Measurements from ENCODE around the gene AP3B2. TPM values are rescaled to one million over a fixed set of nuclear protein-coding genes. Genes with fewer than 3 reads are reported as not detected.
A peak's percentile ranks its signal among the peaks of the same experiment; 100 is the strongest.

Gene AP3B2
- polyA plus RNA-seq (2013) = 0.59 TPM

GRCh38 chr15:82709421-82710207 is at the start of gene AP3B2:
TSS of gene AP3B2 (minus strand) at chr15:82709875. CDS start at chr15:82709706, 169 bp downstream.
- DNase-seq = peak; percentile 52 to 81 (median 79)
- H3K27me3 ChIP-seq (replicated peaks in 2 of 5; ENCODE audit: control insufficient read depth in 4 of 5, insufficient read depth in 5 of 5, low read length in 4 of 5) = peaks cover 0 to 8% (median 3%) of the 10 kb centered on the region in 5 experiments
- peaks cover 0 to 21% (median 19%) of the 10 kb centered on the region in 4 experiments for H3K4me1 ChIP-seq (ENCODE audit: control extremely low read depth in 1 of 4, control insufficient read depth in 4 of 4, insufficient read depth in 4 of 4, low read length in 3 of 4)
- no peak within 1 kb of the TSS for H3K27ac ChIP-seq (ENCODE audit: insufficient read depth in 1 of 2, low read depth in 1 of 2, low read length in 2 of 2, poor library complexity in 1 of 2, severe bottlenecking in 2 of 2)
- no peaks in the 10 kb centered on the region for H3K36me3 ChIP-seq (ENCODE audit: control insufficient read depth in 4 of 4, insufficient read depth in 4 of 4, low read length in 3 of 4)
- H3K9me3 ChIP-seq (ENCODE audit: control extremely low read depth in 1 of 5, control insufficient read depth in 4 of 5, insufficient read depth in 2 of 5, low read depth in 1 of 5, low read length in 4 of 5) = no peaks in the 10 kb centered on the region
- ChIA-PET POLR2A (no interaction called here), CTCF (no interaction called here)
- H3K4me3 ChIP-seq (ENCODE audit: control insufficient read depth in 1 of 7, extremely low read depth in 1 of 7, insufficient read depth in 4 of 7, low read depth in 2 of 7, low read length in 6 of 7) = peak within 1 kb of the TSS; percentile 58 to 76 (median 68)
- under 1% methylated on average over 95 of the region's 95 CpGs for WGBS (ENCODE audit: insufficient coverage)

DNA sequence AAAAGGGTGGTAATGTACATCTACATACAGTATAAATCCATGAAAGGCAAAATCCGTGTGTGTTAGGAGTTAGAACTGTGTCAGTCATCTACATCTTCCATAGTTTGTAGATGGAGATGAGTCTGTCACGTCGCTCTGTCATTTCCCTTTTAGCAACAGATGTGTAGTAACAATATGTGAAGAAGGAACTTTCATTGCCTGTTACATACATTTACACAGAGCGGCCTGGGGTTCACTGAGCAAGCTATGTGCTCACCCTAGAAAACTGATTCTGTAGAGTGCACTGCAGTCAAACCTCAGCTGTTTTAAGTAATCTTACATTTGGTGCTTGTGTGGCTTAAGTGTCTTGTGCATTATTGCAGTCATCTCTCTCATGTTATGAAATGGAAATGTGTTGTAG is 41.6 kb upstream of the AP3B2 start:
- Histone ChIP-seq H3K4me3 (ENCODE audit: control insufficient read depth in 1 of 7, extremely low read depth in 1 of 7, insufficient read depth in 4 of 7, low read depth in 2 of 7, low read length in 6 of 7) (peak overlapping the region in 6 of 7 experiments; percentile 76 to 93 (median 89)), H3K9me3 (ENCODE audit: control extremely low read depth in 1 of 5, control insufficient read depth in 4 of 5, insufficient read depth in 2 of 5, low read depth in 1 of 5, low read length in 4 of 5) (no peaks in the 10 kb centered on the region), H3K36me3 (ENCODE audit: control insufficient read depth in 4 of 4, insufficient read depth in 4 of 4, low read length in 3 of 4) (peaks cover 12 to 36% (median 22%) of the 10 kb centered on the region in 4 experiments), H3K27ac (ENCODE audit: insufficient read depth in 1 of 2, low read depth in 1 of 2, low read length in 2 of 2, poor library complexity in 1 of 2, severe bottlenecking in 2 of 2) (peak overlapping the region; percentile 67 to 84), H3K4me1 (ENCODE audit: control extremely low read depth in 1 of 4, control insufficient read depth in 4 of 4, insufficient read depth in 4 of 4, low read length in 3 of 4) (peaks cover 17 to 25% (median 19%) of the 10 kb centered on the region in 4 experiments), H3K27me3 (replicated peaks in 2 of 5; ENCODE audit: control insufficient read depth in 4 of 5, insufficient read depth in 5 of 5, low read length in 4 of 5) (no peaks in the 10 kb centered on the region)
- ChIA-PET POLR2A (interaction anchor here (1.1 kb wide), 1 partner anchor 62 kb away, joined by 3 read pairs; no protein-coding TSS in a partner anchor), CTCF (interaction anchor here (1.2 to 1.5 kb wide), 2 partner anchors 17 to 249 kb away, joined by 3 to 4 read pairs; no protein-coding TSS in a partner anchor)
- peak in 2 of 3 donors; percentile 35 to 43 for DNase-seq
- WGBS (ENCODE audit: insufficient coverage) = 100% methylated on average over 1 of the region's 4 CpGs

GRCh38 chr15:82750831-82751180 is 41.1 kb upstream of the AP3B2 start:
- H3K9me3 ChIP-seq (ENCODE audit: control extremely low read depth in 1 of 5, control insufficient read depth in 4 of 5, insufficient read depth in 2 of 5, low read depth in 1 of 5, low read length in 4 of 5) = no peaks in the 10 kb centered on the region
- DNase-seq = peak in 2 of 3 donors; percentile 36 to 58
- ChIA-PET CTCF (interaction anchor here (1.3 to 1.5 kb wide), 4 partner anchors 10 to 235 kb away, joined by 3 to 5 read pairs (median 4); partner anchors contain the start of gene RAMAC), POLR2A (interaction anchor here (1.0 to 1.1 kb wide), 2 partner anchors 63 to 211 kb away, joined by 3 to 4 read pairs; partner anchors contain the start of gene RPS17)
- H3K4me3 ChIP-seq (ENCODE audit: control insufficient read depth in 1 of 7, extremely low read depth in 1 of 7, insufficient read depth in 4 of 7, low read depth in 2 of 7, low read length in 6 of 7) = peak overlapping the region; percentile 59 to 93 (median 89)
- H3K27me3 ChIP-seq (replicated peaks in 2 of 5; ENCODE audit: control insufficient read depth in 4 of 5, insufficient read depth in 5 of 5, low read length in 4 of 5) = no peaks in the 10 kb centered on the region
- 3% methylated on average over 7 of the region's 8 CpGs for WGBS (ENCODE audit: insufficient coverage)
- H3K36me3 ChIP-seq (ENCODE audit: control insufficient read depth in 4 of 4, insufficient read depth in 4 of 4, low read length in 3 of 4) = peaks cover 9 to 31% (median 18%) of the 10 kb centered on the region in 4 experiments
- peaks cover 17 to 25% (median 19%) of the 10 kb centered on the region in 4 experiments for H3K4me1 ChIP-seq (ENCODE audit: control extremely low read depth in 1 of 4, control insufficient read depth in 4 of 4, insufficient read depth in 4 of 4, low read length in 3 of 4)
- peak overlapping the region; percentile 67 to 84 for H3K27ac ChIP-seq (ENCODE audit: insufficient read depth in 1 of 2, low read depth in 1 of 2, low read length in 2 of 2, poor library complexity in 1 of 2, severe bottlenecking in 2 of 2)

GRCh38 chr15:82749951-82750830 is 40.5 kb upstream of the AP3B2 start:
- ChIA-PET CTCF (interaction anchor here (1.1 to 1.5 kb wide), 5 partner anchors 9 to 236 kb away, joined by 3 to 5 read pairs (median 3); partner anchors contain the start of gene RAMAC), POLR2A (interaction anchor here (1.0 to 1.2 kb wide), 2 partner anchors 61 to 210 kb away, joined by 3 to 4 read pairs; partner anchors contain the start of gene RPS17)
- Histone ChIP-seq H3K9me3 (ENCODE audit: control extremely low read depth in 1 of 5, control insufficient read depth in 4 of 5, insufficient read depth in 2 of 5, low read depth in 1 of 5, low read length in 4 of 5) (no peaks in the 10 kb centered on the region), H3K4me1 (ENCODE audit: control extremely low read depth in 1 of 4, control insufficient read depth in 4 of 4, insufficient read depth in 4 of 4, low read length in 3 of 4) (peaks cover 17 to 25% (median 19%) of the 10 kb centered on the region in 4 experiments), H3K27ac (ENCODE audit: insufficient read depth in 1 of 2, low read depth in 1 of 2, low read length in 2 of 2, poor library complexity in 1 of 2, severe bottlenecking in 2 of 2) (peak overlapping the region; percentile 67 to 84), H3K4me3 (ENCODE audit: control insufficient read depth in 1 of 7, extremely low read depth in 1 of 7, insufficient read depth in 4 of 7, low read depth in 2 of 7, low read length in 6 of 7) (peak overlapping the region; percentile 59 to 93 (median 89)), H3K27me3 (replicated peaks in 2 of 5; ENCODE audit: control insufficient read depth in 4 of 5, insufficient read depth in 5 of 5, low read length in 4 of 5) (no peaks in the 10 kb centered on the region), H3K36me3 (ENCODE audit: control insufficient read depth in 4 of 4, insufficient read depth in 4 of 4, low read length in 3 of 4) (peaks cover 6 to 25% (median 14%) of the 10 kb centered on the region in 4 experiments)
- peak; percentile 91 to 93 (median 92) for DNase-seq
- under 1% methylated on average over 31 of the region's 47 CpGs for WGBS (ENCODE audit: insufficient coverage)

DNA sequence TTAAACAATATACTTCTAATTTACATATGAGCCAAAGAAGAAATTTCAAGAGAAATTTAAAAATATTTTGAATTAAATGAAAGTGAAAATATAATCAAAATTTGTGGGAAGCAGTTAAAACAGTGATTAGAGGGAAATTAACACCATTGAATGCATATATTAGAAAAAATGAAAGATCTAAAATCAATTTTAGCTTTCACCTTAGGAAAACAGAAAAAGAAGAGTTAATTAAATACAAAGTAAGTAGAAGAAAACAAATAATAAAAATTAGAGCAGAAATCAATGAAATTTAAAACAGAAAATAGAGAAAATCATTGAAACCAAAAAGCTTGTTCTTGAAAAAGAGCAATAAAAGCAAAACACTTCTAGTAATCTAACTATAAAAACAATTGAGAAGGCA is 38.6 kb upstream of the AP3B2 start:
- no peak for DNase-seq
- H3K36me3 ChIP-seq (ENCODE audit: control insufficient read depth in 4 of 4, insufficient read depth in 4 of 4, low read length in 3 of 4) = peaks cover 0 to 10% (median 4%) of the 10 kb centered on the region in 4 experiments
- POLR2A ChIA-PET = interaction anchor here (0.6 kb wide), 1 partner anchor 53 kb away, joined by 4 read pairs; no protein-coding TSS in a partner anchor
- no peak overlapping the region for H3K4me3 ChIP-seq (ENCODE audit: control insufficient read depth in 1 of 7, extremely low read depth in 1 of 7, insufficient read depth in 4 of 7, low read depth in 2 of 7, low read length in 6 of 7)
- CTCF ChIA-PET = no interaction called here
- H3K27me3 ChIP-seq (replicated peaks in 2 of 5; ENCODE audit: control insufficient read depth in 4 of 5, insufficient read depth in 5 of 5, low read length in 4 of 5) = no peaks in the 10 kb centered on the region
- H3K27ac ChIP-seq (ENCODE audit: insufficient read depth in 1 of 2, low read depth in 1 of 2, low read length in 2 of 2, poor library complexity in 1 of 2, severe bottlenecking in 2 of 2) = no peak overlapping the region
- H3K9me3 ChIP-seq (ENCODE audit: control extremely low read depth in 1 of 5, control insufficient read depth in 4 of 5, insufficient read depth in 2 of 5, low read depth in 1 of 5, low read length in 4 of 5) = no peaks in the 10 kb centered on the region
- H3K4me1 ChIP-seq (ENCODE audit: control extremely low read depth in 1 of 4, control insufficient read depth in 4 of 4, insufficient read depth in 4 of 4, low read length in 3 of 4) = peaks cover 17 to 25% (median 19%) of the 10 kb centered on the region in 4 experiments

DNA sequence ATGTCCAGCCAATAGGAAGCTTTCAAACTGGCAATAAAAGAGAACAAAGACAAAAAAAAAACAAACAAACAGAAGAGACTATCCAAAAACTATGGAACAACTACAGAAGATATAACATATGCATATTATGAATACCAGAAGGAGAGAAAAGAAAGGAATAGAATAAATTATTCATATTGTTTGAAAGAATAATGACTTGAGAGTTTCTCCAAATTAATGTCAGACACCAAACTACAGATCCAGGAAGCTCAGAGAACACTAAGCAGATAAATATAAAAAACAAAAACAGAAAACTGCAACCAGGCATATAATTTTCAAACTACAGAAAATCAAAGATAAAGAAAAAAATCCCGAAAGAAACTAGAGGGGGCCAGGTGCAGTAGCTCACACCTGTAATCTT is 34.1 kb upstream of the AP3B2 start:
- Histone ChIP-seq H3K36me3 (ENCODE audit: control insufficient read depth in 4 of 4, insufficient read depth in 4 of 4, low read length in 3 of 4) (no peaks in the 10 kb centered on the region), H3K4me1 (ENCODE audit: control extremely low read depth in 1 of 4, control insufficient read depth in 4 of 4, insufficient read depth in 4 of 4, low read length in 3 of 4) (no peaks in the 10 kb centered on the region), H3K27ac (ENCODE audit: insufficient read depth in 1 of 2, low read depth in 1 of 2, low read length in 2 of 2, poor library complexity in 1 of 2, severe bottlenecking in 2 of 2) (no peak overlapping the region), H3K27me3 (replicated peaks in 2 of 5; ENCODE audit: control insufficient read depth in 4 of 5, insufficient read depth in 5 of 5, low read length in 4 of 5) (no peaks in the 10 kb centered on the region), H3K9me3 (ENCODE audit: control extremely low read depth in 1 of 5, control insufficient read depth in 4 of 5, insufficient read depth in 2 of 5, low read depth in 1 of 5, low read length in 4 of 5) (no peaks in the 10 kb centered on the region), H3K4me3 (ENCODE audit: control insufficient read depth in 1 of 7, extremely low read depth in 1 of 7, insufficient read depth in 4 of 7, low read depth in 2 of 7, low read length in 6 of 7) (no peak overlapping the region)
- no peak for DNase-seq
- 100% methylated on average over 1 of the region's 1 CpG for WGBS (ENCODE audit: insufficient coverage)
- POLR2A ChIA-PET = no interaction called here
- CTCF ChIA-PET = interaction anchor here (1.1 kb wide), 1 partner anchor 23 kb away, joined by 3 read pairs; no protein-coding TSS in a partner anchor

Measured in common myeloid progenitor, CD34-positive (primary cell).